HepG2 (cell line): Measurements from ENCODE around the gene IGSF21. TPM values are rescaled to one million over a fixed set of nuclear protein-coding genes. Genes with fewer than 3 reads are reported as not detected.
A peak's percentile ranks its signal among the peaks of the same experiment; 100 is the strongest.

Experiments
- ATAC-seq: fragments of 200-7000 bp; cut with Tn5 transposase; 3 replicates; pipeline ENCODE4 v1.9.1; 2020; ENCODE audit warnings: mild to moderate bottlenecking, moderate library complexity
- BruUV-seq: library from RNA; stranded (reverse); fragments of 400-500 nt; replicated peaks from 2 replicates; lab custom pipeline; 2021; lab: Mats Ljungman, UMichigan
- CTCF ChIA-PET: fragments of 300-600 bp; formaldehyde crosslinking; extraction: SDS; loops from one replicate; lab custom pipeline; 2021; ENCODE audit warnings: low total read pairs, inconsistent platforms, low intra/inter-chr PET ratio; lab: Yijun Ruan, JAX
- POLR2A ChIA-PET: fragments of 350-600 bp; sonication (Branson Sonifier 250); formaldehyde crosslinking; loops from one replicate; lab custom pipeline; 2020; ENCODE audit warnings: antibody characterized with exemption, inconsistent platforms; lab: Yijun Ruan, JAX
- DNase-seq: peaks from one replicate; pipeline ENCODE4 v3.0.0-alpha.2; 2015; ENCODE audit warnings: low spot score
- FAIRE-seq: peaks from 3 replicates; lab custom pipeline; 2011; peaks lifted over from hg19 to GRCh38; lab: Jason Lieb, UNC
- H2AFZ ChIP-seq: one replicate; pipeline ENCODE4 v1.6.1; 2011; ENCODE audit warnings: low read length, inconsistent platforms
- H3K27ac ChIP-seq: fragments of 300-600 bp; 3 replicates; pipeline ENCODE4 v1.8.0; 2011; ENCODE audit warnings: mixed run types, mild to moderate bottlenecking, mixed read lengths, low read length, inconsistent platforms; ENCODE audit not compliant: insufficient read depth; ENCODE audit errors: extremely low read length
- H3K27me3 ChIP-seq, 2 experiments: fragments of 200-600 bp in 1 of 2; 2 replicates in 1 of 2; 3 replicates in 1 of 2; pipeline versions ENCODE4 v1.6.0 to v1.8.0; 2011; ENCODE audit warnings: low read length in 2 of 2, mild to moderate bottlenecking in 2 of 2, moderate library complexity in 2 of 2, inconsistent platforms in 1 of 2; ENCODE audit not compliant: insufficient read depth in 2 of 2, control insufficient read depth in 1 of 2
- H3K36me3 ChIP-seq, 2 experiments: fragments of 200-600 bp in 1 of 2; replicated peaks in 1 of 2; 2 replicates in 1 of 2; 3 replicates in 1 of 2; pipeline versions ENCODE4 v1.5.1 to v1.8.0; 2011; ENCODE audit warnings: low read length in 2 of 2, inconsistent platforms in 1 of 2; ENCODE audit not compliant: insufficient read depth in 2 of 2, control insufficient read depth in 1 of 2
- H3K4me1 ChIP-seq: 2 replicates; pipeline ENCODE4 v1.5.1; 2012; ENCODE audit warnings: low read length, inconsistent platforms; ENCODE audit not compliant: insufficient read depth
- H3K4me2 ChIP-seq: 2 replicates; pipeline ENCODE4 v1.6.0; 2011; ENCODE audit warnings: low read depth, low read length, inconsistent platforms
- H3K4me3 ChIP-seq, 3 experiments: fragments of 200-600 bp in 1 of 3; sonication (generic), shearing (Covaris generic) in 1 of 3; replicated peaks in 1 of 3; 2 replicates each; pipeline ENCODE4 v1.5.1; 2011 to 2016; ENCODE audit warnings: low read length in 3 of 3, inconsistent platforms in 2 of 3, low read depth in 2 of 3, mild to moderate bottlenecking in 2 of 3, control low read depth in 1 of 3, mixed read lengths in 1 of 3; ENCODE audit not compliant: insufficient read depth in 1 of 3
- H3K79me2 ChIP-seq: one replicate; pipeline ENCODE4 v1.6.1; 2011; ENCODE audit warnings: low read length, inconsistent platforms; ENCODE audit not compliant: insufficient read depth
- H3K9ac ChIP-seq: 2 replicates; pipeline ENCODE4 v1.6.0; 2011; ENCODE audit warnings: mild to moderate bottlenecking, low read depth, low read length, inconsistent platforms; ENCODE audit not compliant: insufficient read depth
- H3K9me3 ChIP-seq: 2 replicates; pipeline ENCODE4 v1.5.1; 2012; ENCODE audit warnings: mild to moderate bottlenecking, low read length
- H4K20me1 ChIP-seq: 2 replicates; pipeline ENCODE4 v1.6.0; 2011; ENCODE audit warnings: inconsistent platforms, mild to moderate bottlenecking, low read length, moderate library complexity; ENCODE audit not compliant: insufficient read depth
- AHDC1 ChIP-seq: sonication (generic); formaldehyde crosslinking; IDR thresholded peaks from 2 replicates; pipeline ENCODE4 v1.5.1; 2020; ENCODE audit warnings: mild to moderate bottlenecking, missing genetic modification reagents, borderline replicate concordance
- BRF2 ChIP-seq: sonication (generic); formaldehyde crosslinking; IDR thresholded peaks from 2 replicates; pipeline ENCODE4 v1.8.1; 2022; ENCODE audit warnings: mild to moderate bottlenecking, missing genetic modification reagents
- DNMT3B ChIP-seq: conservative IDR thresholded peaks from 2 replicates; pipeline ENCODE4 v1.6.1; 2016; ENCODE audit warnings: missing biosample characterization, control low read depth
- FOXK2 ChIP-seq: fragments of 450-650 bp; IDR thresholded peaks from 2 replicates; pipeline ENCODE4 v1.6.1; 2016
- MNT ChIP-seq: fragments of 450-650 bp; IDR thresholded peaks from 2 replicates; pipeline ENCODE4 v1.6.1; 2016
- RFX3 ChIP-seq: IDR thresholded peaks from 2 replicates; pipeline ENCODE4 v1.6.1; 2016; ENCODE audit warnings: missing biosample characterization, missing genetic modification reagents
- ZNF629 ChIP-seq: sonication (generic); formaldehyde crosslinking; conservative IDR thresholded peaks from 2 replicates; pipeline ENCODE4 v1.5.0; 2020; ENCODE audit warnings: missing genetic modification reagents
- WGBS: methylation state at CpG from one replicate; pipeline ENCODE4 v1.1.6; 2017; ENCODE audit warnings: low lambda C conversion rate; 5-methylcytosine and 5-hydroxymethylcytosine counted together
- in situ Hi-C: cut with HindIII; loops from 2 replicates; pipeline ENCODE4 v1.10.0; 2017; ENCODE audit warnings: low pct_unique_long_range_greater_than_20kb; ENCODE audit not compliant: extremely low pct_ligation_motif_present
- intact Hi-C: fragments of 100-400 bp; cut with micrococcal nuclease; formaldehyde crosslinking; loops from one replicate; pipeline ENCODE4 v1.10.0; 2022; ENCODE audit not compliant: unreplicated experiment
- polyA plus RNA-seq, 8 experiments: library from polyadenylated mRNA; depleted of rRNA in 3 of 8; stranded (reverse) in 7 of 8; unstranded in 1 of 8; fragments of >200 nt; fragmentation: Illumina TruSeq in 4 of 8; extraction: Trizol in 4 of 8; gene quantifications; 2 replicates each; pipeline versions ENCODE4 v1.2.1 to v1.2.3, GENCODE V29; 2011 to 2016; ENCODE audit warnings: low read depth in 4 of 8, missing spikeins in 1 of 8, mixed read lengths in 1 of 8; ENCODE audit not compliant: insufficient read depth in 1 of 8
- total RNA-seq, 5 experiments: library from RNA; depleted of rRNA; stranded (reverse); fragments of >200 nt; fragmentation: Illumina TruSeq; extraction: Trizol; gene quantifications; 2 replicates each; pipeline ENCODE4 v1.2.3, GENCODE V29; 2016; ENCODE audit warnings: low read depth in 1 of 5

Gene IGSF21
- total and polyA plus RNA-seq, 2 of the 13 experiments (the other 11 are each of a cell fraction or from before 2014, with no cell fraction given), result not detected

GRCh38 chr1:18130356-18130755 lies 22.8 kb downstream of the IGSF21 start:
- no peak overlapping the region for H3K9ac ChIP-seq
- no peak overlapping the region for H3K27ac ChIP-seq
- no peaks in the 10 kb centered on the region for H3K9me3 ChIP-seq
- intact Hi-C loops, result no loop called here
- no peaks in the 10 kb centered on the region for H3K36me3 ChIP-seq
- H3K4me1 ChIP-seq, result peaks cover 32% of the 10 kb centered on the region
- H3K27me3 ChIP-seq, result no peaks in the 10 kb centered on the region
- DNase-seq (no peak), FAIRE-seq (no peak), ATAC-seq (no peak)
- 8% methylated on average over 3 of the region's 3 CpGs for WGBS
- no peaks in the 10 kb centered on the region for H3K79me2 ChIP-seq
- H4K20me1 ChIP-seq, result no peaks in the 10 kb centered on the region
- in situ Hi-C loops, result no loop called here
- H3K4me3 ChIP-seq, result no peak overlapping the region
- H2AFZ ChIP-seq, result no peak overlapping the region
- POLR2A ChIA-PET, result no interaction called here
- CTCF ChIA-PET, result no interaction called here
- H3K4me2 ChIP-seq, result no peak overlapping the region
- TF ChIP-seq BRF2 (no peak), ZNF629 (CRISPR knock-in tag) (peak; percentile 56), RFX3 (CRISPR knock-in tag) (no peak), MNT (no peak), DNMT3B (CRISPR knock-in tag) (no peak), FOXK2 (no peak), AHDC1 (CRISPR knock-in tag) (no peak)
- BruUV-seq, result no TSS peak
